Measurements from ENCODE around the gene PPTC7. TPM values are rescaled to one million over a fixed set of nuclear protein-coding genes. Genes with fewer than 3 reads are reported as not detected.
A peak's percentile ranks its signal among the peaks of the same experiment; 100 is the strongest.

Gene PPTC7
- total and polyA plus RNA-seq, 2 of the 13 experiments (the other 11 are each of a cell fraction or from before 2014, with no cell fraction given), result 4.8 to 12.3 TPM

DNA sequence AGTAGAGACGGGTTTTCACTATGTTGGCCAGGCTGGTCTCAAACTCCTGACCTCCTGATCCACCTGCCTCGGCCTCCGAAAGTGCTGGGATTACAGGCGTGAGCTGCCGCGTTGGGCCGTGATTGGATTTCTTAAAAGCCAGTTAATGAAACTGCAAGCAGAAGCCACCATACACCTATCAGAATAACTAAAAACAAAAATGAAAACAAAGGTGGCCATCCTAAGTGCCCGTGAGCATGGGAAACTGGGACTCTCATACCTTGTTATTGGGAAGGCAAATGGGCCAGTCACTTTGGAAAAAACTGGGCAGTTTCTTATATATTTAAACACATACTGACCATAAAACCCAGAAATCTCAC is 23.1 kb upstream of the PPTC7 start:
- H3K4me2 ChIP-seq (ENCODE audit: low read depth, low read length), result peak overlapping the region; percentile 58; the same call in 1 of the 2 replicates
- CTCF ChIA-PET (ENCODE audit: low intra/inter-chr PET ratio, low total read pairs), result interaction anchor here (1.4 kb wide), 1 partner anchor 54 kb away, joined by 5 read pairs; no protein-coding TSS in a partner anchor
- no peaks in the 10 kb centered on the region for H4K20me1 ChIP-seq (ENCODE audit: insufficient read depth, low read length)
- no peaks in the 10 kb centered on the region for H3K79me2 ChIP-seq (ENCODE audit: insufficient read depth, low read length)
- H3K27ac ChIP-seq (ENCODE audit: extremely low read length, insufficient read depth, low read length), result no peak overlapping the region
- no peak overlapping the region for H2AFZ ChIP-seq (ENCODE audit: low read length)
- in situ Hi-C loops (cut with HindIII; ENCODE audit: extremely low pct_ligation_motif_present, low pct_unique_long_range_greater_than_20kb), result no loop called here
- ATAC-seq, result no peak
- 70% methylated on average over 8 of the region's 8 CpGs for WGBS (ENCODE audit: low lambda C conversion rate)
- H3K9ac ChIP-seq (ENCODE audit: insufficient read depth, low read depth, low read length), result no peak overlapping the region
- no peaks in the 10 kb centered on the region for H3K9me3 ChIP-seq (ENCODE audit: low read length)
- no peak for FAIRE-seq
- peaks cover 7% of the 10 kb centered on the region; the same call in 1 of the 2 replicates for H3K4me1 ChIP-seq (ENCODE audit: insufficient read depth, low read length)
- H3K4me3 ChIP-seq (replicated peaks in 1 of 3; ENCODE audit: insufficient read depth in 1 of 3, low read depth in 2 of 3, low read length in 3 of 3), result peak overlapping the region in 1 of 3 experiments; percentile 46; a peak in 1 of 6 replicates
- no peak for DNase-seq (ENCODE audit: low spot score)
- no peaks in the 10 kb centered on the region for H3K36me3 ChIP-seq (replicated peaks in 1 of 2; ENCODE audit: control insufficient read depth in 1 of 2, insufficient read depth in 2 of 2, low read length in 2 of 2)
- POLR2A ChIA-PET, result interaction anchor here (0.9 kb wide), 1 partner anchor 39 kb away, joined by 6 read pairs; no protein-coding TSS in a partner anchor
- H3K27me3 ChIP-seq (ENCODE audit: control insufficient read depth in 1 of 2, insufficient read depth in 2 of 2, low read length in 2 of 2), result no peaks in the 10 kb centered on the region
- intact Hi-C loops (cut with micrococcal nuclease; ENCODE audit: unreplicated experiment), result no loop called here
- BruUV-seq (replicated peaks), result no TSS peak
- TF ChIP-seq, protein P1, sequence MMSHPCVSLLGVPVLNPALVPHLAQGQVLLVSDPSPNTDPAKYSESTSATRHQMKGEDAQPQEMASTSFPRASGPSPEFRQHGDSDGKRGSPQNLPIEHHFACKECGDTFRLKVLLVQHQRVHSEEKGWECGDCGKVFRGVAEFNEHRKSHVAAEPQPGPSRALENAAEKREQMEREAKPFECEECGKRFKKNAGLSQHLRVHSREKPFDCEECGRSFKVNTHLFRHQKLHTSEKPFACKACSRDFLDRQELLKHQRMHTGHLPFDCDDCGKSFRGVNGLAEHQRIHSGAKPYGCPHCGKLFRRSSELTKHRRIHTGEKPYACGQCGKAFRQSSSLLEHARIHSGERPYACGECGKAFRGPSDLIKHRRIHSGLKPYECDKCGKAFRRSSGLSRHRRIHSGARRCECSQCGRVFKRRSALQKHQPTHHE (CRISPR knock-in tag; IDR thresholded peaks at IDR 0.05; ENCODE audit: borderline replicate concordance), result no peak
- TF ChIP-seq RELA (CRISPR knock-in tag; IDR thresholded peaks at IDR 0.05) (no peak), POLR2A (IDR thresholded peaks at IDR 0.05; ENCODE audit: insufficient read depth in 1 of 2, low read depth in 2 of 2, low read length in 2 of 2) (no peak), CC2D1A (CRISPR knock-in tag; IDR thresholded peaks at IDR 0.05) (no peak), ZNF331 (CRISPR knock-in tag; IDR thresholded peaks at IDR 0.05) (no peak), DNMT3B (CRISPR knock-in tag; conservative IDR thresholded peaks at IDR 0.05) (no peak), TBX3 (IDR thresholded peaks at IDR 0.05; ENCODE audit: borderline replicate concordance) (no peak), HMG20B (CRISPR knock-in tag; conservative IDR thresholded peaks at IDR 0.05) (no peak), ZFP36L2 (CRISPR knock-in tag; IDR thresholded peaks at IDR 0.05) (no peak), STAG1 (CRISPR knock-in tag; IDR thresholded peaks at IDR 0.05) (no peak), ZNF230 (CRISPR knock-in tag; IDR thresholded peaks at IDR 0.05) (no peak)
- TF ChIP-seq, protein P2, sequence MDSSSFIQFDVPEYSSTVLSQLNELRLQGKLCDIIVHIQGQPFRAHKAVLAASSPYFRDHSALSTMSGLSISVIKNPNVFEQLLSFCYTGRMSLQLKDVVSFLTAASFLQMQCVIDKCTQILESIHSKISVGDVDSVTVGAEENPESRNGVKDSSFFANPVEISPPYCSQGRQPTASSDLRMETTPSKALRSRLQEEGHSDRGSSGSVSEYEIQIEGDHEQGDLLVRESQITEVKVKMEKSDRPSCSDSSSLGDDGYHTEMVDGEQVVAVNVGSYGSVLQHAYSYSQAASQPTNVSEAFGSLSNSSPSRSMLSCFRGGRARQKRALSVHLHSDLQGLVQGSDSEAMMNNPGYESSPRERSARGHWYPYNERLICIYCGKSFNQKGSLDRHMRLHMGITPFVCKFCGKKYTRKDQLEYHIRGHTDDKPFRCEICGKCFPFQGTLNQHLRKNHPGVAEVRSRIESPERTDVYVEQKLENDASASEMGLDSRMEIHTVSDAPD (CRISPR knock-in tag; IDR thresholded peaks at IDR 0.05), result no peak
- TF ChIP-seq, protein P3, sequence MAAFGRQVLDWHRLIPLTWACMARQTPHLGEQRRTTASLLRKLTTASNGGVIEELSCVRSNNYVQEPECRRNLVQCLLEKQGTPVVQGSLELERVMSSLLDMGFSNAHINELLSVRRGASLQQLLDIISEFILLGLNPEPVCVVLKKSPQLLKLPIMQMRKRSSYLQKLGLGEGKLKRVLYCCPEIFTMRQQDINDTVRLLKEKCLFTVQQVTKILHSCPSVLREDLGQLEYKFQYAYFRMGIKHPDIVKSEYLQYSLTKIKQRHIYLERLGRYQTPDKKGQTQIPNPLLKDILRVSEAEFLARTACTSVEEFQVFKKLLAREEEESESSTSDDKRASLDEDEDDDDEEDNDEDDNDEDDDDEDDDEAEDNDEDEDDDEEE (CRISPR knock-in tag; IDR thresholded peaks at IDR 0.05), result no peak
- TF ChIP-seq, protein P4, sequence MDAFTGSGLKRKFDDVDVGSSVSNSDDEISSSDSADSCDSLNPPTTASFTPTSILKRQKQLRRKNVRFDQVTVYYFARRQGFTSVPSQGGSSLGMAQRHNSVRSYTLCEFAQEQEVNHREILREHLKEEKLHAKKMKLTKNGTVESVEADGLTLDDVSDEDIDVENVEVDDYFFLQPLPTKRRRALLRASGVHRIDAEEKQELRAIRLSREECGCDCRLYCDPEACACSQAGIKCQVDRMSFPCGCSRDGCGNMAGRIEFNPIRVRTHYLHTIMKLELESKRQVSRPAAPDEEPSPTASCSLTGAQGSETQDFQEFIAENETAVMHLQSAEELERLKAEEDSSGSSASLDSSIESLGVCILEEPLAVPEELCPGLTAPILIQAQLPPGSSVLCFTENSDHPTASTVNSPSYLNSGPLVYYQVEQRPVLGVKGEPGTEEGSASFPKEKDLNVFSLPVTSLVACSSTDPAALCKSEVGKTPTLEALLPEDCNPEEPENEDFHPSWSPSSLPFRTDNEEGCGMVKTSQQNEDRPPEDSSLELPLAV (CRISPR knock-in tag; conservative IDR thresholded peaks at IDR 0.05; ENCODE audit: low read depth), result no peak
- TF ChIP-seq, protein P5, sequence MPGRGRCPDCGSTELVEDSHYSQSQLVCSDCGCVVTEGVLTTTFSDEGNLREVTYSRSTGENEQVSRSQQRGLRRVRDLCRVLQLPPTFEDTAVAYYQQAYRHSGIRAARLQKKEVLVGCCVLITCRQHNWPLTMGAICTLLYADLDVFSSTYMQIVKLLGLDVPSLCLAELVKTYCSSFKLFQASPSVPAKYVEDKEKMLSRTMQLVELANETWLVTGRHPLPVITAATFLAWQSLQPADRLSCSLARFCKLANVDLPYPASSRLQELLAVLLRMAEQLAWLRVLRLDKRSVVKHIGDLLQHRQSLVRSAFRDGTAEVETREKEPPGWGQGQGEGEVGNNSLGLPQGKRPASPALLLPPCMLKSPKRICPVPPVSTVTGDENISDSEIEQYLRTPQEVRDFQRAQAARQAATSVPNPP (CRISPR knock-in tag; IDR thresholded peaks at IDR 0.05), result no peak
